Endothelial cell of umbilical vein (primary cell): ENCODE measurements around the gene SYK. TPM values are rescaled to one million over a fixed set of nuclear protein-coding genes. Genes with fewer than 3 reads are reported as not detected.

Source experiments
- BruUV-seq: library from RNA; stranded (reverse); fragments of 400-500 nt; replicated peaks from 2 replicates; lab custom pipeline; 2021; lab: Mats Ljungman, UMichigan
- CTCF ChIA-PET: fragments of 300-600, 350-600 bp; sonication (Branson Sonifier 250); formaldehyde crosslinking; loops from one replicate; lab custom pipeline; 2021; ENCODE audit warnings: antibody characterized with exemption, inconsistent platforms; lab: Charles Lee
- POLR2A ChIA-PET: fragments of 300-600, 350-600 bp; sonication (Branson Sonifier 250); formaldehyde crosslinking; loops from one replicate; lab custom pipeline; 2021; ENCODE audit warnings: antibody characterized with exemption, inconsistent platforms; lab: Charles Lee
- DNase-seq: peaks from one replicate; pipeline ENCODE4 v3.0.0-alpha.2; 2011; ENCODE audit warnings: low read depth, low spot score
- FAIRE-seq: peaks from 2 replicates; lab custom pipeline; 2011; peaks lifted over from hg19 to GRCh38; lab: Jason Lieb, UNC
- H2AFZ ChIP-seq: 2 replicates; pipeline ENCODE4 v1.6.0; 2012; ENCODE audit warnings: low read depth, low read length, control low read depth, inconsistent platforms
- H3K27ac ChIP-seq: 2 replicates; pipeline ENCODE4 v1.5.1; 2011; ENCODE audit warnings: low read depth, mild to moderate bottlenecking, control low read depth, low read length, moderate library complexity; ENCODE audit not compliant: insufficient read depth
- H3K27me3 ChIP-seq, 2 experiments: 2 replicates each; pipeline versions ENCODE4 v1.6.0 to v1.6.1; 2011; ENCODE audit warnings: low read length in 2 of 2, mixed read lengths in 1 of 2; ENCODE audit not compliant: control insufficient read depth in 2 of 2, insufficient read depth in 2 of 2
- H3K36me3 ChIP-seq, 2 experiments: 2 replicates in 1 of 2; 3 replicates in 1 of 2; pipeline ENCODE4 v1.5.1; 2011; ENCODE audit warnings: low read length in 2 of 2, mild to moderate bottlenecking in 1 of 2, moderate library complexity in 1 of 2; ENCODE audit not compliant: control insufficient read depth in 2 of 2, insufficient read depth in 2 of 2; ENCODE audit errors: extremely low read depth in 1 of 2
- H3K4me1 ChIP-seq: 3 replicates; pipeline ENCODE4 v1.5.1; 2011; ENCODE audit warnings: mild to moderate bottlenecking, low read length; ENCODE audit not compliant: control insufficient read depth, insufficient read depth; ENCODE audit errors: extremely low read depth
- H3K4me2 ChIP-seq: 2 replicates; pipeline ENCODE4 v1.6.1; 2011; ENCODE audit warnings: low read length, control low read depth, mixed read lengths; ENCODE audit not compliant: insufficient read depth
- H3K4me3 ChIP-seq, 3 experiments: fragments of 200-600 bp in 1 of 3; sonication (generic), shearing (Covaris generic) in 1 of 3; replicated peaks in 1 of 3; 2 replicates each; pipeline ENCODE4 v1.5.1; 2011 to 2016; ENCODE audit warnings: control low read depth in 3 of 3, low read length in 3 of 3, mild to moderate bottlenecking in 2 of 3, inconsistent platforms in 1 of 3, low read depth in 1 of 3, moderate library complexity in 1 of 3; ENCODE audit not compliant: insufficient read depth in 1 of 3
- H3K79me2 ChIP-seq: 2 replicates; pipeline ENCODE4 v1.6.0; 2012; ENCODE audit warnings: low read length, inconsistent platforms; ENCODE audit not compliant: control insufficient read depth, insufficient read depth
- H3K9ac ChIP-seq: replicated peaks from 2 replicates; pipeline ENCODE3; 2011; ENCODE audit warnings: low read length, control low read depth; ENCODE audit not compliant: insufficient read depth; ENCODE audit errors: extremely low read depth
- H3K9me1 ChIP-seq: replicated peaks from 3 replicates; pipeline ENCODE4 v1.6.0; 2011; ENCODE audit warnings: mild to moderate bottlenecking, low read length; ENCODE audit not compliant: control insufficient read depth, insufficient read depth; ENCODE audit errors: extremely low read depth
- H3K9me3 ChIP-seq: replicated peaks from 2 replicates; pipeline ENCODE4 v1.5.1; 2012; ENCODE audit warnings: low read length, inconsistent platforms; ENCODE audit not compliant: control insufficient read depth, insufficient read depth
- H4K20me1 ChIP-seq: replicated peaks from 2 replicates; pipeline ENCODE3; 2011; ENCODE audit warnings: mild to moderate bottlenecking, low read length; ENCODE audit not compliant: control insufficient read depth, insufficient read depth; ENCODE audit errors: extremely low read depth
- CTCF ChIP-seq, 2 donors: IDR thresholded peaks; 1 replicate in 1 of 2; 2 replicates in 1 of 2; pipeline ENCODE4 v1.5.1; 2011; ENCODE audit warnings: low read length in 2 of 2, mild to moderate bottlenecking in 2 of 2, moderate library complexity in 2 of 2, control low read depth in 1 of 2, inconsistent platforms in 1 of 2, low read depth in 1 of 2; ENCODE audit not compliant: insufficient read depth in 1 of 2; ENCODE audit errors: extremely low read depth in 1 of 2
- EZH2 ChIP-seq: IDR thresholded peaks from 2 replicates; pipeline ENCODE4 v1.6.1; 2012; ENCODE audit warnings: borderline replicate concordance, low read depth, mild to moderate bottlenecking, moderate library complexity, low read length, inconsistent platforms; ENCODE audit not compliant: severe bottlenecking
- FOS ChIP-seq: IDR thresholded peaks from 2 replicates; pipeline ENCODE4 v1.6.1; 2011; ENCODE audit warnings: mild to moderate bottlenecking, low read length, moderate library complexity, borderline replicate concordance; ENCODE audit not compliant: insufficient read depth
- GATA2 ChIP-seq: IDR thresholded peaks from 2 replicates; pipeline ENCODE4 v1.7.0; 2011; ENCODE audit warnings: low read depth, mild to moderate bottlenecking, moderate library complexity, mixed read lengths, low read length; ENCODE audit not compliant: insufficient read length, insufficient read depth
- JUN ChIP-seq: IDR thresholded peaks from 2 replicates; pipeline ENCODE4 v1.6.1; 2011; ENCODE audit warnings: borderline replicate concordance, low read depth; ENCODE audit not compliant: insufficient read length, insufficient read depth
- MAX ChIP-seq: IDR thresholded peaks from 2 replicates; pipeline ENCODE4 v1.6.1; 2011; ENCODE audit not compliant: insufficient read depth, insufficient read length
- MYC ChIP-seq: IDR thresholded peaks from one replicate; pipeline ENCODE4 v1.6.1; 2011; ENCODE audit warnings: mild to moderate bottlenecking, low read depth, low read length
- POLR2A ChIP-seq: IDR thresholded peaks from 2 replicates; pipeline ENCODE4 v1.6.1; 2012; ENCODE audit warnings: low read depth, mild to moderate bottlenecking, control low read depth, low read length
- POLR2AphosphoS5 ChIP-seq: IDR thresholded peaks from 2 replicates; pipeline ENCODE4 v1.6.1; 2012; ENCODE audit warnings: low read depth, mild to moderate bottlenecking, control low read depth, low read length, moderate library complexity; ENCODE audit not compliant: insufficient read depth
- dilution Hi-C: fragments of 300-500 bp; cut with MboI; formaldehyde crosslinking; loops from one replicate; pipeline ENCODE4 v1.15.0; 2019; ENCODE audit warnings: low sequenced_read_pairs; ENCODE audit not compliant: extremely low pct_ligation_motif_present
- intact Hi-C: fragments of 100-400 bp; cut with micrococcal nuclease; formaldehyde crosslinking; loops from one replicate; pipeline ENCODE4 v1.10.0; 2022
- polyA plus RNA-seq, 4 experiments: library from polyadenylated mRNA; depleted of rRNA in 3 of 4; stranded (reverse) in 3 of 4; unstranded in 1 of 4; fragments of >200 nt; gene quantifications; 2 replicates each; pipeline versions ENCODE4 v1.2.1 to v1.2.3, GENCODE V29; 2011 to 2012; ENCODE audit warnings: missing spikeins in 1 of 4
- total RNA-seq: library from RNA; stranded (reverse); gene quantifications from 2 replicates; pipeline ENCODE4 v1.2.3, GENCODE V29; 2021

SYK gene
- total and polyA plus RNA-seq, 2 donors (not counting 3 experiments of a cell fraction or from before 2014, with no cell fraction given): not detected

- CTCF ChIA-PET: no interaction called here
- Histone ChIP-seq H3K4me2 (no peak overlapping the region), H3K9me3 (no peaks in the 10 kb centered on the region), H2AFZ (no peak overlapping the region), H3K9ac (no peak overlapping the region), H3K4me3 (no peak overlapping the region), H3K27me3 (no peaks in the 10 kb centered on the region), H3K79me2 (no peaks in the 10 kb centered on the region), H3K9me1 (no peaks in the 10 kb centered on the region), H4K20me1 (no peaks in the 10 kb centered on the region), H3K4me1 (no peaks in the 10 kb centered on the region), H3K27ac (no peak overlapping the region), H3K36me3 (no peaks in the 10 kb centered on the region)
- TF ChIP-seq MYC (no peak), FOS (no peak), POLR2A (no peak), POLR2AphosphoS5 (no peak), JUN (no peak), CTCF (IDR thresholded peaks at IDR 0.05; ENCODE audit: extremely low read depth in 1 of 2, insufficient read depth in 1 of 2, low read depth in 1 of 2, low read length in 2 of 2) (no peak), MAX (no peak), EZH2 (no peak), GATA2 (no peak)
- no peak for DNase-seq
- FAIRE-seq: no peak
- BruUV-seq: no TSS peak
- intact Hi-C loops: no loop called here
- dilution Hi-C loops: no loop called here
- POLR2A ChIA-PET: no interaction called here
Measured at GRCh38 chr9:90808890-90809685, 7.5 kb downstream of the SYK start.
